ENCODE measurements around the gene CIAPIN1.
"Not testable (repeated sequence)": the region's sequence is repeated elsewhere in the genome, so short reads cannot be mapped to it uniquely, and the experiment has no call there.

The CIAPIN1 gene

GRCh38 chr16:57440551-57440950 lies 6.6 kb downstream of the CIAPIN1 start:
- not testable (repeated sequence) for DNase-seq (ENCODE audit: low read depth)

- not testable (repeated sequence) for DNase-seq (ENCODE audit: low read depth)
Measured at GRCh38 chr16:57439947-57440346, 7.2 kb downstream of the CIAPIN1 start.

DNA sequence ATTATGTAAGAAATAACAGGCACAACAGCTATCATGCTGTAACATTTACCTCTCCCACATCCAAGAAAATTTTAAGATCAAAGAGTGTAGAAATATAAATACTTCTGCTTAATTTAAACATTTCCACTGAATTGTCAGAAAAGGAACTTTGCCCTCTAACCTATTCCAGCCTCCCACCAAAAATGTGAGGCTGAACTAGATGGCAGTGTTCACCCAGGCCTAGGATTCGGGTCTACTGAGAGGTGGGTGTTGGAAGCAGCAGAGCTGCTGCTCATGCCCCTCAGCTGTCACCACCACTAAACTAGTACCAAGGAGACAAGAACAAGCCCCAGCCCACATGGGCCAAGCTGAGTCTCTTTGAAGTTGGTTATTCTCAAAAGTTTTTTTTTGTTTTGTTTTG lies 11.3 kb downstream of the CIAPIN1 start:
- no peak for DNase-seq (ENCODE audit: low read depth)

DNA sequence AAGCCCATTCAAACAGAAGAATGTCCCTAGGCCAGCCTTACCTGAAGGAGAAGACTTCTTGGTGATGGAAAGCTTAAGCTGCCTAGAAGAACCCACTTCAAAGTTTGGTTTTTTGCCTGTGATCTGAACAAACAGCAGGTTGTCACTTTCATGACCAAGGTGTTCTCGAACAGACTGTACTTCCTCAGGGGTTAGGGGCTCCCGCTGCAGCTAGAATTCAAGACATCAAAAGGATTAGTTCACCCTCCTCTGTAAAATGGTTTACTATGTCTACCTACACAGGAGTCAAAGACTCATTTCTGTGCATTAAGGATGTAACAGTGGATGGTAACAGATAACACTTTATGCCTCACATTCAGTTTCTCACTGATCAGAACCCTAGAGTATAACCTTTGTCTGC lies 13.2 kb downstream of the CIAPIN1 start:
- DNase-seq (ENCODE audit: low read depth), result no peak

DNA sequence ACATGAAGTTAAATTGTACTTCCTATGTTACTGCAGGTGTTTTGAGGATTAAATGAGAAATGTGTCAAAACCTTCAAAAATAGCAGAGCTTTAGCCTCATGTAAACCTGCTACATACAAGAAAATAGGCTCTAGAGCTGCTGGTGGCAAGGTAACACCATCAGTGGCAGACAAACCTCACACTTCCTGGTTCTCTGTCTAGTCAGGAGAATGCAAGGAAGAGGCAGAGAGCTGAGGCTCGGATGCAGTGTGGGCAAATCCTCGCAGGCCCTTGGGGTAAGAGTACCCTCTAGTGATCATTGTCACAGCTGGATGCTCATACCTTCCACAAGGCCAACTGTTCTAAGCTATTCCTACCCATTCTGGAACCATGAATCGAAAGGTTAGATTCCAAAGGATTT lies 14.2 kb downstream of the CIAPIN1 start:
- no peak for DNase-seq (ENCODE audit: low read depth)

DNA sequence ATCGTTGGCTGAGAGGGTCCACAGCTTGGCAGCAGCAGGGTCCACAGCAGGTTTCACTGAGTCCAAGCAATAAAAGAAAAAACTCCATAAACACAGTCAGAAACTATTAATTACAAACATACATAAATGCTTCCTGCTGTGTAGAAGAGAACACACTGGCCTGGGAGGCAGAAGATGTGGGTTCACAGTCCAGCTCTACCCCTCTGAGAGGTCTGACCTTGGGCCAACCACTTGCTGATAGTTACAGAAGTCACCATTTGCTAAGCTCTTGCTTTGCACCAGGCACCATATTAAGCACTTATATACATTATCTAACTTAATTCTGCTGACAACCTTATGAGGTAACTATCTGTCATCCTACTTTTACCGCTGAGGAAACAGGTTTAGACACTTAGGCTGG lies 14.7 kb downstream of the CIAPIN1 start:
- no peak for DNase-seq (ENCODE audit: low read depth)

DNA sequence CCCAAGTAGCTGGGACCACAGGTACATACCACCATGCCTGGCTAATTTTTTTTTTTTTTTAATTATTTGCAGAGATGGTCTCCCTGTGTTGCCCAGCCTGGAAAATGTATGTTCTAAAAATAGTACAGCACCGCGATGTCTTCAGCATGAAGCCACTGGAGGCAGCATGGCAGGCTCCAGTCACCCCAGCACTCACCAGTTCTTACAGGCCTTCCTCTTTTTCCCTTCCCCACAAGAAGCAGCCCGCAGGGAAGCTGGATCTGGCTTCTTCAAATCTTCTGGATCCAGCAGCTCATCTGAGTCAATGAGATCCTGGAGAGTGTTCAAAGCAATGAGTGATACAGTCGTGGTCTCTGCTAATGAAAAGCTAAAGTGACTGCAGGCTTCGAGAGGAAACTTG lies 16.2 kb downstream of the CIAPIN1 start:
- DNase-seq (ENCODE audit: low read depth), result no peak

DNA sequence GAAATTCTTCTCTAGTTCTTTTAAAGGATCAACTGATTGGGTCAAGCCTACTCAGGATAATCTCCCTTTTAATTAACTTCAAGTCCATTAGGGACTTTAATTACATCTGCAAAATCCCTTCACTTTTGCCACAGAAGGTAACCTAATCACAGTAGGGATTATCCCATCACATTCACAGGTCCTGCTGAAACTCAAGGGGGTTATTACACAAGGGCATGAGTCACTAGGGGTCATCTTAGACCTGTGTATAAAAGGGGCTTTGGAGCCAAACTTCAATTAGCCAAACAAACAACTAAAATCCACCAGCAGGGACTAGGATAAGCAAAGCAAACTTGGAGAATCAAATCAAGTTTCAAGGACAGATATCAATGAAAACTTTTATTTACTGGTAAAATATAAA lies 19.4 kb downstream of the CIAPIN1 start:
- no peak for DNase-seq (ENCODE audit: low read depth)

DNA sequence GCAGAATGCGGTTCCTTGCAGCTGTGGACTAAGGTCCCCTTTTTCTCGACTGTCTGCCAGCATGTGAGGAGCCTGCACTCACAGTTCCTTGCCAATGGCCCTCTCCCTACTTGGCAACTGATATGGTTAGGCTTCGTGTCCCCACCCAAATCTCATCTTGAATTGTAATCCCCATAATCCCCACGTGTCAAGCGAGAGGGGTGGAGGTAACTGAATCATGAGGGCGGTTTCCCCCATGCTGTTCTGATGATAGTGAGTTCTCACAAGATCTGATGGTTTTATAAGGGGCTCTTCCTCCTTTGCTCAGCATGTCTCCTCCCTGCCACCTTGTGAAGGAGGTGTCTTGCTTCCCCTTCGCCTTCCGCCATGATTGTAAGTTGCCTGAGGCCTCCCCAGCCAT lies 19.9 kb downstream of the CIAPIN1 start:
- DNase-seq (ENCODE audit: low read depth), result no peak

DNA sequence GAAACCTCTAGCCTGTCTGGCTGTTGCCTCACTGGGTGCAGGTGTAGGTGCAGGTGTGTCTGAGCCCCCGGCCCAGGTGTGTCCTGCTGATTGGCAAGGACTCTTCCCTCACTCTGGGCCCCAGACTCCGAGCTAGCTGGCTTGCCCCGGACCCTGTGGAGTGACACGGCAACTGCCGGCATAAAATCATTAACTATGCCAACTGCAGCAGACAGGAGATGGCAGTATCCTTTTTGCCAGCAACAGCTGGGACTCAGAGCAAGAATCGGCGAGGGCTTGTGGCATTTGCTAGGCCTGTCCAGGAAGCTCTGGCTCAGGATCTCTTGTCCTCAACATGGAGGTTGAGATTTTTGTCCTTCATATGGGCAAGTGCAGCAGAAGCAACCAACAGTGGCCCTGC lies 20.8 kb downstream of the CIAPIN1 start:
- DNase-seq (ENCODE audit: low read depth), result no peak

DNA sequence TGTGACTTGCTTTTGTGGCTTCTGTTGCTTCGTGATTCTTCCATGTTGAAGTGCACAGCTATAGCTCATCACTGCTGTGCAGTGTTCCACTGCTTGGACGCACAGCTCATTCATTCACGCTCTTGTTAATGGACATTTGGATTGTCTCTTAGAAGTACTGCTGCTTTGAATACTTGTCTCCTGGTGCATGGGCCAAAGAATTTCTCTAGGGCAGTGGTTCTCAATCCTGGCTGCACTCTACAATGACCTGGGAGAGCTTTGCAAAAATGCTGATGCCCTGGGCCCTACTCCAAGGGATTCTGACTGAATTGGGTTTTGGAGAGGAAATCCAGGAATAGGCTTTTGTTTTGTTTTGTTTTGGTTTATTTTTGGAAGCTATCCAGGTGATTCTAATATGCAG lies 22.6 kb downstream of the CIAPIN1 start:
- no peak for DNase-seq (ENCODE audit: low read depth)

- DNase-seq (ENCODE audit: low read depth), result no peak
Measured at GRCh38 chr16:57423152-57423551, 24.0 kb downstream of the CIAPIN1 start.

DNA sequence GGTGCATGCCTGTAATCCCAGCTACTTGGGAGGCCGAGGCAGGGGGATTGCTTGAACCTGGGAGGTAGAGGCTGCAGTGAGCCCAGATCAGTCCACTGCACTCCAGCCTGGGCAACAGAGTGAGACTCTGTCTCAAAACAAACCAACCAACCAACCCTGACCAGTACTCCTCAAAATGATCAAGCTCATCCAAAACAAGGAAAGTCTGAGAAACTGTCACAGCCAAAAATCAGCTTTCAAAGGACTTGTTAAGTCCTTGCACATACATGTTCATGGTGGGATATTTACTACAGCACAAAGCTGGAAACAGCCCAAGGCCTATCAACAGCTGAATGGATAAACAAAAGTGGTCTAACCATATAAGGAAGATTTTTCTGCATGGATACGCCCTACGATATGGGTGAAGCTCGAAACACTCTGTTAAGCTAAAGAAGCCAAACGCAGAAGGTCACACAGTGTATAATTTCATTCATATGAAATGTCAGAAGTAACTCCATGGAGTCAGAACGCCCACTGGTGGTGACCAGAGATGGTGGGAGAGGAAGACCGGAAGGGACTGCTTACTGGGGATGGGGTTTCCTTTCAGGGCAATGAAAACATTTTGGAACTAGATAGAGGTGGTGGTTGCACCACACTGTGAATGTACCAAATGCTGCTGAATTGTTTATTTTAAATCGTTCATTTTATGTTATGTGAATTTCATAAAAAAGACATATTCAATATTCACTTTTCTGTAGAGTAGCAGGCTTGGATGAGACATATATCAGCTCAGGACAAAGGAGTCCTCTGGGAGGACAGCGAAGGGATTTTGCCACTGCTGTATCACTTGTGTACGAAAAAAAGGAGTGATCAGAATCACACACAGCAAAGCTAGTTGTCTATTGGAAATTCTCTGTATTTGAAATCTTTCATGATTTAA lies 24.9 kb downstream of the CIAPIN1 start:
- no peak for DNase-seq (ENCODE audit: low read depth)

GRCh38 chr16:57419506-57419905 lies 27.7 kb downstream of the CIAPIN1 start:
- DNase-seq (ENCODE audit: low read depth), result no peak

GRCh38 chr16:57416084-57416483 lies 31.1 kb downstream of the CIAPIN1 start:
- DNase-seq (ENCODE audit: low read depth), result no peak

DNA sequence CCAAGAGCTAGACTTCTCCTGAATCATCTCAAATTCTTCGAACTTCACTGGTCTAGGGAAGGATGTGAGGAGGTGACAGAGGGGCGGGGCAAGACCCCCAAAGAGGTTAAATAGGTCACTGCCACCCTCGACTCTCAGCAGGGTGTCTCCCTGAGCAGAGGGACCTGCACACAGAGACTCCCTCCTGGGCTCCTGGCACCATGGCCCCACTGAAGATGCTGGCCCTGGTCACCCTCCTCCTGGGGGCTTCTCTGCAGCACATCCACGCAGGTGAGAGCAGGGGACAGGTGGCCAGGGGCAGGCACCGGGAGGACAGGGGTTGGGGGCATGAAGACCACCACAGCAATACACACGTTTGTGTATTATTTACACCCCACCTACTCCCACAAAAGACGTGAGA lies 33.5 kb downstream of the CIAPIN1 start:
- no peak for DNase-seq (ENCODE audit: low read depth)

- DNase-seq (ENCODE audit: low read depth), result no peak
Measured at GRCh38 chr16:57413301-57413730, 33.9 kb downstream of the CIAPIN1 start.

DNA sequence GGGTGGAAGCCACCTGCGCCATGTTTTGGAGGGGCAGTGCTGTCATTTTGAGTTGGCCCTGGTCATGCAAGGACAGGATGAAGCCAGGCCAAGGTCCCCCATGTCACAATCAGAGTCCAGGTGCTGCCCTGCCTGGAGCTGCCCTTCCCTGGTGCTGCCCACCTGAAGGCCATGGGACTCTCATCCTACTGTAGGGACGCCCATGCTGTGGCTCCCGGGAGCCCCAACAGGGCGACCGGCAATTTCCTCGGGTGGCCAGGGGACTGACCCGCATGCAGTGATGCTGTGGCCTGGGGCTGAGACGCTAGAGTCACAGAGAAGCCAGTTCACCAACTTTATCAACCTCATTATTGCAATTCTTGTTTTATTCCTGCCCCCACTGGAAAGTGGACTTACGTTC lies 34.6 kb downstream of the CIAPIN1 start:
- no peak for DNase-seq (ENCODE audit: low read depth)

DNA sequence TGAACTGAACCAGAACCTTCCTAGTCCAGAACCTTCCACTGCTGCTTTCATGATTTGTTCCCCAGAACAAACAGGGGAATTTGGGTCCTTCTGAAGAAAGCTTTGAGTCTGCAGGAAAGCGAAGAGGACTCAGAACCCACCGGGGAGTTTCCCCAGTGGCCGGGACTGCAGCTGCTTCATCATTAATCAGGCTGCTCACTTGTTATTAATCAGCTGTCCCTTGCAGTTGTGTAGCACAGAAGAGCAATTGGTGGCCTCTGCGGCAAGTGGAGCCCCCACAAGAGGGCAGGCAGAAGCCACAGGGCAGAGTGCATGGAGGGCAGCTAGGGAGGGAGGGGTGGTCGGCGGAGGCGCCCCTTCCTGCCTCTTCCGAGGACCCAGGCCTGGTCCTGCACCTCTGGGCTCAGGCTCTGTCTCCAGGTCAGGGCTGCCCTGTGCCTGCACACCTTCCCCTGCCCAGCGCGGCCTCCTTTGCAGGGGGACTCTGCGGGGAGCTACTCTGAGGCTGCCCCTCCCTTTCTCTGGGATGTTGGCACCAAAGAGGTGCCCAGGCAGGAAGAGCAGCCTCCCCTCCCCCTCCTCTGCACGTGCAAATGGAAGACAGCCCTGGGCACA lies 35.7 kb downstream of the CIAPIN1 start:
- no peak for DNase-seq (ENCODE audit: low read depth)

- DNase-seq (ENCODE audit: low read depth), result no peak
Measured at GRCh38 chr16:57409870-57410587, 37.2 kb downstream of the CIAPIN1 start.

DNA sequence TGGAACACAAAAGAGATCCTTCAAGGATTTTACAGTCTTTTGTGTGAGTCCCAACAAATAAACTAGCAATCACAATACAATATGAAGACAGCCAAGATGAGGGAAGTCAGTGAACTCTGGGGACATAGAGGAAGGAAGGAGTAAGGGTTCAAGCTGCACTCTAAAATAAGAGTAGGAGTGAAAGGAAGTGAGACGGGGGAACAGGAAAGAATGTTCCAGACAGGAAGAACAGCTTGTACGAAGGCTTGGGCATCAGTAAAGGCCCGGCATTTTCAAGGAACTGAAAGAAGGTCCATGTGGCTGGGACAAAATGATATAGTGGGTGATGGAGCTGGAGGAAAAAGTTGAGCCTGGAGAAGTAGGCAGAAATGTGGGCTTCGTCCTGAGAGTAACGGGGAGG lies 38.1 kb downstream of the CIAPIN1 start:
- no peak for DNase-seq (ENCODE audit: low read depth)

DNA sequence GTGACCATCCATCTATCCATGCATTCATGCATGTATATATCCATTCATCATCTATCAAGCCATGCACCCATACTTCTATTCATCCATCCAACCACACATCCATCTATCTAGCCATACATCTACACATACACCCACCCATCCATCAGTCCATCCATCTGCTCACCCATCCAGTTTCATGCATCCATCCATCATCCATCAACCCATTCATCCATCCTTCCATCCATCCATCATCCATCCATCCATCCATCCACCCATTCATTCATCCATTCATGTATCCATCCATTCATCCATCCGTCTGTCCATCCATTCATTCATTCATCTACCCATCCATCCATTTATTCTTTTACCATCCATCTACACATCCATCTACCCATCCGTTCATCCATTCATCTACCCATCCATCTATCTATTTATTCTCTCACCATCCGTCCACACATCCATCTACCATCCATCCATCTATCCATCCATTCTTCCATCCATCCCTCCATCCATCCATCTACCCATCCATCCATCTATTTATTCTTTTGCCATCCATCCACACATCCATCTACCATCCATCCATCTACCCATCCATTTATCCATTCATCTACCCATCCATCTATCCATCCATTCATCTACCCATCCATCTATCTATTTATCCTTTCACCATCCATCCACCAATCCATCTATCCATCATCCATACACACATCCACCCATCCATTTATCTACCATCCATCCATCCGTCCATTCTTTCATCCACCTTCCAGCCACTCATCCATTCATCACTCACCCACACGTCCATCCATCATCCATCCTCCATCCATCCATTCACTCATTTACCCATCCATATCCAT lies 39.4 kb downstream of the CIAPIN1 start:
- DNase-seq (ENCODE audit: low read depth), result no peak

All from CMK (cell line).